Smooth muscle cell (in vitro differentiated cells): ENCODE results near the gene FBXW4. TPM values are rescaled to one million over a fixed set of nuclear protein-coding genes. Genes with fewer than 3 reads are reported as not detected.

ENCODE experiments used
- DNase-seq: peaks from one replicate; lab custom pipeline; 2025; ENCODE audit not compliant: unreplicated experiment; lab: John Stamatoyannopoulos, UW
- H2AFZ ChIP-seq: fragments of 200-600 bp; sonication (generic); 2 replicates; pipeline ENCODE4 v1.6.0; 2016; ENCODE audit warnings: antibody characterized with exemption, low read depth, mild to moderate bottlenecking
- H3F3A ChIP-seq: fragments of 200-600 bp; sonication (generic); 2 replicates; pipeline ENCODE4 v1.6.0; 2017; ENCODE audit warnings: antibody characterized with exemption, low read depth
- H3K27ac ChIP-seq: fragments of 200-600 bp; sonication (generic); 2 replicates; pipeline ENCODE4 v1.5.1; 2016; ENCODE audit warnings: low read depth, mild to moderate bottlenecking
- H3K27me3 ChIP-seq: fragments of 200-600 bp; sonication (generic); 2 replicates; pipeline ENCODE4 v1.6.1; 2016; ENCODE audit warnings: low read depth, mild to moderate bottlenecking
- H3K36me3 ChIP-seq: fragments of 200-600 bp; sonication (generic); 2 replicates; pipeline ENCODE4 v1.5.1; 2016; ENCODE audit warnings: low read depth
- H3K4me1 ChIP-seq: fragments of 200-600 bp; sonication (generic); 2 replicates; pipeline ENCODE4 v1.5.1; 2016; ENCODE audit warnings: low read depth
- H3K4me2 ChIP-seq: fragments of 200-600 bp; sonication (generic); 2 replicates; pipeline ENCODE4 v1.6.0; 2016; ENCODE audit warnings: mild to moderate bottlenecking
- H3K4me3 ChIP-seq: fragments of 200-600 bp; sonication (generic); 2 replicates; pipeline ENCODE4 v1.5.1; 2016; ENCODE audit warnings: mild to moderate bottlenecking
- H3K79me2 ChIP-seq: fragments of 200-600 bp; sonication (generic); 2 replicates; pipeline ENCODE4 v1.6.0; 2016; ENCODE audit warnings: low read depth, mild to moderate bottlenecking
- H3K9ac ChIP-seq: fragments of 200-600 bp; sonication (generic); 2 replicates; pipeline ENCODE4 v1.6.0; 2016; ENCODE audit warnings: low read depth
- H3K9me3 ChIP-seq: fragments of 200-600 bp; sonication (generic); replicated peaks from 2 replicates; pipeline ENCODE4 v1.5.1; 2016; ENCODE audit warnings: low read depth
- H4K20me1 ChIP-seq: fragments of 200-600 bp; sonication (generic); 2 replicates; pipeline ENCODE4 v1.6.0; 2016; ENCODE audit warnings: low read depth
- WGBS: methylation state at CpG from one replicate; pipeline ENCODE4 v1.1.7; 2016; ENCODE audit warnings: low lambda C conversion rate; 5-methylcytosine and 5-hydroxymethylcytosine counted together
- polyA plus RNA-seq: library from polyadenylated mRNA; unstranded; fragments of >200 nt; fragmentation: Nextera tagmentation; extraction: Ambion mirVana; gene quantifications from 2 replicates; pipeline ENCODE4 v1.2.1, GENCODE V29; 2016
- total RNA-seq: library from RNA; depleted of rRNA; stranded (reverse); fragments of >200 nt; gene quantifications from 2 replicates; pipeline ENCODE4 v1.2.3, GENCODE V29; 2014
- TF ChIP-seq, protein P1 (sequence below): fragments of 200-600 bp; sonication (generic); IDR thresholded peaks from 2 replicates; pipeline ENCODE4 v1.5.1; 2017; ENCODE audit warnings: borderline replicate concordance, mild to moderate bottlenecking, antibody characterized with exemption; ENCODE audit not compliant: insufficient read depth, poor library complexity, severe bottlenecking

The FBXW4 gene
- total and polyA plus RNA-seq, 2 experiments from 2014 or later = 7.2 to 12.1 TPM

- H3K4me3 ChIP-seq = no peak overlapping the region
- H3K4me2 ChIP-seq = no peak overlapping the region
- no peak for DNase-seq
- no peaks in the 10 kb centered on the region for H3K9me3 ChIP-seq
- H2AFZ ChIP-seq = no peak overlapping the region
- H4K20me1 ChIP-seq = peaks cover under 1% of the 10 kb centered on the region
- H3K4me1 ChIP-seq = peaks cover 35% of the 10 kb centered on the region
- H3K36me3 ChIP-seq = no peaks in the 10 kb centered on the region
- no peaks in the 10 kb centered on the region for H3F3A ChIP-seq
- H3K27me3 ChIP-seq = no peaks in the 10 kb centered on the region
- H3K9ac ChIP-seq = no peak overlapping the region
- no peak overlapping the region for H3K27ac ChIP-seq
- TF ChIP-seq, protein P1, sequence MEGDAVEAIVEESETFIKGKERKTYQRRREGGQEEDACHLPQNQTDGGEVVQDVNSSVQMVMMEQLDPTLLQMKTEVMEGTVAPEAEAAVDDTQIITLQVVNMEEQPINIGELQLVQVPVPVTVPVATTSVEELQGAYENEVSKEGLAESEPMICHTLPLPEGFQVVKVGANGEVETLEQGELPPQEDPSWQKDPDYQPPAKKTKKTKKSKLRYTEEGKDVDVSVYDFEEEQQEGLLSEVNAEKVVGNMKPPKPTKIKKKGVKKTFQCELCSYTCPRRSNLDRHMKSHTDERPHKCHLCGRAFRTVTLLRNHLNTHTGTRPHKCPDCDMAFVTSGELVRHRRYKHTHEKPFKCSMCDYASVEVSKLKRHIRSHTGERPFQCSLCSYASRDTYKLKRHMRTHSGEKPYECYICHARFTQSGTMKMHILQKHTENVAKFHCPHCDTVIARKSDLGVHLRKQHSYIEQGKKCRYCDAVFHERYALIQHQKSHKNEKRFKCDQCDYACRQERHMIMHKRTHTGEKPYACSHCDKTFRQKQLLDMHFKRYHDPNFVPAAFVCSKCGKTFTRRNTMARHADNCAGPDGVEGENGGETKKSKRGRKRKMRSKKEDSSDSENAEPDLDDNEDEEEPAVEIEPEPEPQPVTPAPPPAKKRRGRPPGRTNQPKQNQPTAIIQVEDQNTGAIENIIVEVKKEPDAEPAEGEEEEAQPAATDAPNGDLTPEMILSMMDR = no peak
- H3K79me2 ChIP-seq = no peaks in the 10 kb centered on the region
- 86% methylated on average over 9 of the region's 9 CpGs for WGBS
Observed at GRCh38 chr10:101616415-101617101, 78.4 kb downstream of the FBXW4 start.

GRCh38 chr10:101615525-101616116 lies 79.3 kb downstream of the FBXW4 start:
- no peaks in the 10 kb centered on the region for H3K27me3 ChIP-seq
- H3K4me1 ChIP-seq = peaks cover 34% of the 10 kb centered on the region
- no peak overlapping the region for H3K27ac ChIP-seq
- no peak overlapping the region for H3K4me2 ChIP-seq
- H3K9ac ChIP-seq = no peak overlapping the region
- 96% methylated on average over 5 of the region's 5 CpGs for WGBS
- H2AFZ ChIP-seq = no peak overlapping the region
- no peak overlapping the region for H3K4me3 ChIP-seq
- no peaks in the 10 kb centered on the region for H3K36me3 ChIP-seq
- H3K9me3 ChIP-seq = no peaks in the 10 kb centered on the region
- H3K79me2 ChIP-seq = no peaks in the 10 kb centered on the region
- no peak for DNase-seq
- TF ChIP-seq, protein P1 = no peak
- H4K20me1 ChIP-seq = no peaks in the 10 kb centered on the region
- H3F3A ChIP-seq = no peaks in the 10 kb centered on the region

GRCh38 chr10:101614663-101615524 lies 80.1 kb downstream of the FBXW4 start:
- Histone ChIP-seq H2AFZ (no peak overlapping the region), H3K27ac (no peak overlapping the region), H3K79me2 (no peaks in the 10 kb centered on the region), H3K9ac (no peak overlapping the region), H4K20me1 (no peaks in the 10 kb centered on the region), H3F3A (no peaks in the 10 kb centered on the region), H3K4me3 (no peak overlapping the region), H3K4me1 (peaks cover 27% of the 10 kb centered on the region), H3K36me3 (no peaks in the 10 kb centered on the region), H3K4me2 (no peak overlapping the region), H3K9me3 (no peaks in the 10 kb centered on the region), H3K27me3 (no peaks in the 10 kb centered on the region)
- no peak for DNase-seq
- TF ChIP-seq, protein P1 = no peak
- WGBS = 79% methylated on average over 13 of the region's 13 CpGs
